Measurements from ENCODE around the gene ZGPAT.

Gene ZGPAT

GRCh38 chr20:63682384-63683139 lies 25.3 kb upstream of the ZGPAT start:
- DNase-seq (ENCODE audit: extremely low spot score) = no peak
- ChIA-PET CTCF (interaction anchor here (1.1 kb wide), 1 partner anchor 20 kb away, joined by 3 read pairs; no protein-coding TSS in a partner anchor), POLR2A (no interaction called here)
- TF ChIP-seq CTCF (IDR thresholded peaks at IDR 0.05; ENCODE audit: control extremely low read depth, extremely low read depth, low read depth, missing control alignments) = no peak

- no peak for DNase-seq (ENCODE audit: extremely low spot score)
- no peak for TF ChIP-seq CTCF (IDR thresholded peaks at IDR 0.05; ENCODE audit: control extremely low read depth, extremely low read depth, low read depth, missing control alignments)
- CTCF ChIA-PET = no interaction called here
- POLR2A ChIA-PET = no interaction called here
Measured at GRCh38 chr20:63685269-63686026, 22.4 kb upstream of the ZGPAT start.

- ChIA-PET POLR2A (interaction anchor here (0.6 kb wide), 1 partner anchor 177 kb away, joined by 3 read pairs; no protein-coding TSS in a partner anchor), CTCF (interaction anchor here (1.0 kb wide), 1 partner anchor 178 kb away, joined by 3 read pairs; no protein-coding TSS in a partner anchor)
- no peak for DNase-seq (ENCODE audit: extremely low spot score)
- TF ChIP-seq CTCF (IDR thresholded peaks at IDR 0.05; ENCODE audit: control extremely low read depth, extremely low read depth, low read depth, missing control alignments) = no peak
Measured at GRCh38 chr20:63686094-63686491, 21.7 kb upstream of the ZGPAT start.

GRCh38 chr20:63686492-63687321 lies 21.1 kb upstream of the ZGPAT start:
- ChIA-PET CTCF (interaction anchor here (1.0 kb wide), 2 partner anchors 29 to 177 kb away, joined by 3 read pairs; partner anchors contain the start of gene RTEL1), POLR2A (interaction anchor here (0.6 kb wide), 1 partner anchor 176 kb away, joined by 3 read pairs; no protein-coding TSS in a partner anchor)
- no peak for DNase-seq (ENCODE audit: extremely low spot score)
- TF ChIP-seq CTCF (IDR thresholded peaks at IDR 0.05; ENCODE audit: control extremely low read depth, extremely low read depth, low read depth, missing control alignments) = no peak

- ChIA-PET POLR2A (no interaction called here), CTCF (interaction anchor here (1.0 kb wide), 2 partner anchors 30 to 176 kb away, joined by 3 read pairs; partner anchors contain the start of gene RTEL1)
- no peak for TF ChIP-seq CTCF (IDR thresholded peaks at IDR 0.05; ENCODE audit: control extremely low read depth, extremely low read depth, low read depth, missing control alignments)
- no peak for DNase-seq (ENCODE audit: extremely low spot score)
Measured at GRCh38 chr20:63687419-63688178, 20.2 kb upstream of the ZGPAT start.
